A549 treated with ZK216348 at 1 μM for 4 hours (cell line): ENCODE data around the gene ACBD3. TPM values are rescaled to one million over a fixed set of nuclear protein-coding genes. Genes with fewer than 3 reads are reported as not detected.

Source experiments
- total RNA-seq: library from RNA; stranded (reverse); fragments of 200-300 nt; extraction: Qiagen RNA extraction; gene quantifications from 5 replicates; pipeline ENCODE4 v1.2.3, GENCODE V29; 2022; ENCODE audit warnings: low read depth

The ACBD3 gene
- total RNA-seq: 16.3 to 30.1 TPM (median 27.0 TPM) in 5 replicates

DNA sequence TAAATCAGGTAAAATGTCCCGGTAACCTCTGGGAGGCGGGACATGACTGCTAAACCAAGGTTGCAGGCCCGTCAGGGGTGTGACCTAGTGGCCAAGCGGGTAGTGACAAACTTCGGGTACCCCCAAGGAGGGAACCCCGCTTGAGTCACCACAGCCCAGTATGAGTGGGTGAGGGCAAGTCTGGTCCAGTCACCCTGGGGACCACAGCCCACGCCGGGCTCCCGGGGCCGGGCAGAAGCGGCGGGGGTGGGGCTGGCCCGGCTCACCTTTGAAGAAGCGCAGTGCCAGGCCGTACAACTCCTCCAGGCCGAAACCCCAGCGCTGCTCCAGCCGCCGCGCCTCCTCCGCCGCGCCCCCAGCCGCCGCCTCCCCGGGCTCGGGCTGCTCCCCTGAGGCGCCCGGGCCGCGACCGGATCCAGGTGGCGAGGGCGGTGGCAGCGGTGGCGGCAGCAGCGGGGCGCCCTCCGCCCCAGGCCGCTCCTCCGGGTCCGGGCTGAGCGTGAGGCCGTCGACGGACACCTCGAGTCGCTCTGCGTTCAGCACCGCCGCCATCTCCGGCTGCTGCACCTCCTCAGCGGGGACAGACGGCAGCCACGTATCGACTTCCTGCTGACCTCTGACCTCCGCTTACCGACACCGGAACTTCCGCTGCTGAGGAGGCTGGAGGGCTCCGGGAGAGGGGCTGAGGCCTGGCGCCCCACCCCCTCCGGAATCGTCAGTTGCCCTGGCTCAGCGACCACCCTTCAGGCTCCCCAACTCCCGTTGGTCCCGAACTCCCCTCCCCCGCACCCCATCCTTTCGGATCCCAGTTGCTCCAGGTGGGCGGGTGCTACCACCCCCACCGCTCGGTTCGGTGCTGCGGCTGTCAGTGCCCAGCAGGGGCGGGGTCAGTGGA is at the start of gene ACBD3:
TSS of gene ACBD3 (minus strand) at position 618 of the 895 bp plus-strand sequence. CDS start at position 552, 66 bp downstream.

GRCh38 chr1:226223157-226223785 is 36.7 kb upstream of the ACBD3 start, which contains the start of gene MIXL1:
Gene MIXL1 (plus strand): TSS chr1:226223664. CDS start chr1:226223682, 18 bp downstream.

Other genes starting within 250 kb of the ACBD3 start
- gene LEFTY2, start 245.5 kb downstream of the ACBD3 start, total RNA-seq: not detected in 5 replicates
- 6.4 to 9.6 TPM (median 8.4 TPM) in 5 replicates for gene SDE2, start 187.4 kb downstream of the ACBD3 start, total RNA-seq
- 359 to 479 TPM (median 396 TPM) in 5 replicates for gene H3-3A, start 124.0 kb downstream of the ACBD3 start, total RNA-seq
- gene MIXL1, start 36.9 kb upstream of the ACBD3 start, total RNA-seq: 0.13 TPM in 1 of 5 replicates, not detected in the others
- 4.6 to 8.7 TPM (median 7.4 TPM) in 5 replicates for gene LIN9, start 122.4 kb upstream of the ACBD3 start, total RNA-seq
- gene PARP1, start 221.4 kb upstream of the ACBD3 start, total RNA-seq: 105 to 126 TPM (median 114 TPM) in 5 replicates